Nephron (organoid): ENCODE results near the gene NKX6-2.
"Not testable (repeated sequence)": the region's sequence is repeated elsewhere in the genome, so short reads cannot be mapped to it uniquely, and the experiment has no call there.

ENCODE experiments used
- H3K27ac Mint-ChIP-seq, 3 experiments: 2 replicates each; pipeline ENCODE4 v1.8.0; 2020; ENCODE audit warnings: mixed read lengths in 3 of 3, mild to moderate bottlenecking in 2 of 3, moderate library complexity in 1 of 3
- H3K27me3 Mint-ChIP-seq: 2 replicates; pipeline ENCODE4 v1.8.0; 2021; ENCODE audit warnings: low read depth, mild to moderate bottlenecking, moderate library complexity, mixed read lengths
- H3K36me3 Mint-ChIP-seq: 2 replicates; pipeline ENCODE4 v1.8.0; 2020; ENCODE audit warnings: low read depth, mixed read lengths
- H3K4me1 Mint-ChIP-seq: 2 replicates; pipeline ENCODE4 v1.8.0; 2020; ENCODE audit warnings: mixed read lengths
- H3K4me3 Mint-ChIP-seq, 3 experiments: 2 replicates each; pipeline ENCODE4 v1.8.0; 2020; ENCODE audit warnings: mild to moderate bottlenecking in 3 of 3, mixed read lengths in 3 of 3, moderate library complexity in 2 of 3
- H3K9me3 Mint-ChIP-seq: 2 replicates; pipeline ENCODE4 v1.8.0; 2020; ENCODE audit warnings: mixed read lengths
- TF ChIP-seq, protein P1 (sequence below), 3 experiments: fragments of 200-600 bp; sonication (generic); IDR thresholded peaks; one replicate each; pipeline ENCODE4 v1.5.0; 2021; ENCODE audit warnings: antibody characterized with exemption in 3 of 3; ENCODE audit not compliant: unreplicated experiment in 3 of 3

NKX6-2 gene

DNA sequence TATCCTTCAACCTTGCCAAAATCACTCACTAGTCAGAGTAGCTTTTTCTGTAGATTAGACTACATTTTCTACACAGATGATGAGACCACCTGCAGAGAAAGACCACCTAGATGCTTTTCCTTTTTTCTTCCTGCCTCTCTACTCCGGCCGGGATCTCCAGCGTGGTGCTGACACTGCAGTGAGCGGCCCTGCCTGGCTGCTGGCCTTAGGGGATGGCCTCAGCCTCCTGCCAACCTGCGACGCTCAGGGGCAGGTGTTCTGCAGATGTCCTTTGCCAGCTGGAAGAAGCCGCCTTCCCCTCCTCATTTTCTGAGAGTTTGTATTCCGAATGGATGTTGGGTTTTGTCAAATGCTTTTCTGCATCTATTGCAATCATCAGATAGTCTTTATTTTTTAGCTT, 43.5 kb upstream of the NKX6-2 start:
- no peak overlapping the region for H3K27ac Mint-ChIP-seq
- no peaks in the 10 kb centered on the region for H3K4me1 Mint-ChIP-seq
- H3K9me3 Mint-ChIP-seq = peaks cover 9% of the 10 kb centered on the region
- H3K27me3 Mint-ChIP-seq = peaks cover 63% of the 10 kb centered on the region
- H3K36me3 Mint-ChIP-seq = peaks cover 6% of the 10 kb centered on the region
- TF ChIP-seq, protein P1, sequence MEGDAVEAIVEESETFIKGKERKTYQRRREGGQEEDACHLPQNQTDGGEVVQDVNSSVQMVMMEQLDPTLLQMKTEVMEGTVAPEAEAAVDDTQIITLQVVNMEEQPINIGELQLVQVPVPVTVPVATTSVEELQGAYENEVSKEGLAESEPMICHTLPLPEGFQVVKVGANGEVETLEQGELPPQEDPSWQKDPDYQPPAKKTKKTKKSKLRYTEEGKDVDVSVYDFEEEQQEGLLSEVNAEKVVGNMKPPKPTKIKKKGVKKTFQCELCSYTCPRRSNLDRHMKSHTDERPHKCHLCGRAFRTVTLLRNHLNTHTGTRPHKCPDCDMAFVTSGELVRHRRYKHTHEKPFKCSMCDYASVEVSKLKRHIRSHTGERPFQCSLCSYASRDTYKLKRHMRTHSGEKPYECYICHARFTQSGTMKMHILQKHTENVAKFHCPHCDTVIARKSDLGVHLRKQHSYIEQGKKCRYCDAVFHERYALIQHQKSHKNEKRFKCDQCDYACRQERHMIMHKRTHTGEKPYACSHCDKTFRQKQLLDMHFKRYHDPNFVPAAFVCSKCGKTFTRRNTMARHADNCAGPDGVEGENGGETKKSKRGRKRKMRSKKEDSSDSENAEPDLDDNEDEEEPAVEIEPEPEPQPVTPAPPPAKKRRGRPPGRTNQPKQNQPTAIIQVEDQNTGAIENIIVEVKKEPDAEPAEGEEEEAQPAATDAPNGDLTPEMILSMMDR (IDR thresholded peaks at IDR 0.05; ENCODE audit: unreplicated experiment in 3 of 3) = no peak
- no peak overlapping the region for H3K4me3 Mint-ChIP-seq

DNA sequence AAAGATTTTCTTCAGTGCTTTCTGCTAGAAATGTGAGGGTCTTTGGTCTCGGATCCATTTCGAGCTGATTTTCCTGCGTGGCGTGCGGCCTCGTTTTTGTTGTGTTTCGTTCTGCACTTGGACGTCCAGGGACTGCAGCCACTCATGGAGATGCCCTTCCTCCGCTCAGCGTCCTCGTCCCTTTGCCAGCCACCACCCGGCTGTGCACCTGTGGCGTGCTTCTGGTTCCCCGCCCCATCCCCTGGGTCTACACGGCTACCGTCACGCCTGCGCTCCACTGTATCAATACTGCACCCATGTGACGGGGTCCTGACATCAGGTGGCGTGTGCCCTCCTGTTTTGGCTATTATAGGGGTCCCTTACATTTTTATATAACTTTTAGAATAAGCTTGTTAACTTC, 42.7 kb upstream of the NKX6-2 start:
- no peak overlapping the region for H3K4me3 Mint-ChIP-seq
- TF ChIP-seq, protein P1 (IDR thresholded peaks at IDR 0.05; ENCODE audit: unreplicated experiment in 3 of 3) = no peak
- peaks cover 6% of the 10 kb centered on the region for H3K36me3 Mint-ChIP-seq
- peaks cover 9% of the 10 kb centered on the region for H3K9me3 Mint-ChIP-seq
- H3K27me3 Mint-ChIP-seq = peaks cover 56% of the 10 kb centered on the region
- H3K4me1 Mint-ChIP-seq = no peaks in the 10 kb centered on the region
- no peak overlapping the region for H3K27ac Mint-ChIP-seq

DNA sequence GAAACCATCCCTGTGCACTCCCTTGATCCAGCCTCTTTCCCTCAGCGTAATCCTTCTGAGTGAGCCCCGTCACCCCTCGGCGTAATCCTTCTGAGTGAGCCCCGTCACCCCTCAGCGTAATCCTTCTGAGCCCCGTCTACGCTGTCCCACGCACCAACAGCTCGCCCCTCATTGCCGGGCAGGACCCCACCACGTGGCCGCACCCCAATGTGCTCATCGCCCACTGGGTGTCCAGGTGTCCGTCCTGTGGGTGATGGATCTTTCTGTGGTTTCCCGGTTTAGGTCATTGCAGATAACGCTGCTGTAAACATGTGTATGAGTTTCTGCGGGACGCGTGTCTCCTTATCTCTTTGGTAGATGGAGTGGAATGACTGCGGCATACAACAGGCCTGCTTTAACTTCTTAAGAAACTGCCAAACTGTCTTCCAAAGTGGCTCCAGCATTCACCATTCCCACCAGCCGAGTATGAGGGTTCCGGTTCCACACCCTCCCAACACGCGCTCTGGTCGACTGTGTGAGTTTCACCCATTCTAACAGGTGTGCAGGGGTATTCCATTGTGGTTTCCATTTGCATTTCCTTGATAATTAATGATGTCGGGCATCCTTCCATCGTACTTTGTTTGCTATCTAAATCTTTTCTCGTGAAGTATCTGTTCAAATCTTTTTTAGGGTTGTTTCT, 42.1 kb upstream of the NKX6-2 start:
- Mint-ChIP-seq H3K4me1 (no peaks in the 10 kb centered on the region), H3K4me3 (no peak overlapping the region), H3K27me3 (peaks cover 51% of the 10 kb centered on the region), H3K36me3 (peaks cover 6% of the 10 kb centered on the region), H3K9me3 (peaks cover 9% of the 10 kb centered on the region), H3K27ac (no peak overlapping the region)
- TF ChIP-seq, protein P1 (IDR thresholded peaks at IDR 0.05; ENCODE audit: unreplicated experiment in 3 of 3) = no peak

DNA sequence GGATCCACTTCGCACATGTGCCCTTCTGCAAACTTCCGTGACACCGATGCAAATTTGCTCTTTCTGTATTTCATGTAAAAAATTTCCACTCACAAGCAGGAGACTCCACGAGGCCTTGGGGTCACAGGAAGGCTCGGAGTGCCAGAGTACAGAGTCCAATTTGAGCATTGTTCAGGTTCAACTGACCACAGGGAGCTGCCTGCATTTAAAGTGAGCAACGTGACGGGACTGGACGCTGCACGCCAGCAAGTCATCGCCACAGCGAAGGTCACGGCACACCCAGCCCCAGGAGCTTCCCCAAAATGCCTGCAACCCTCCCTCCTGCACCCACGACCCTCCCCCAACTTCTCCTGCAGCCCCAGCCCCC, 41.5 kb upstream of the NKX6-2 start:
- H3K36me3 Mint-ChIP-seq = peaks cover 6% of the 10 kb centered on the region
- peaks cover 45% of the 10 kb centered on the region for H3K27me3 Mint-ChIP-seq
- peaks cover 9% of the 10 kb centered on the region for H3K9me3 Mint-ChIP-seq
- no peaks in the 10 kb centered on the region for H3K4me1 Mint-ChIP-seq
- TF ChIP-seq, protein P1 (IDR thresholded peaks at IDR 0.05; ENCODE audit: unreplicated experiment in 3 of 3) = no peak
- no peak overlapping the region for H3K4me3 Mint-ChIP-seq
- H3K27ac Mint-ChIP-seq = no peak overlapping the region

DNA sequence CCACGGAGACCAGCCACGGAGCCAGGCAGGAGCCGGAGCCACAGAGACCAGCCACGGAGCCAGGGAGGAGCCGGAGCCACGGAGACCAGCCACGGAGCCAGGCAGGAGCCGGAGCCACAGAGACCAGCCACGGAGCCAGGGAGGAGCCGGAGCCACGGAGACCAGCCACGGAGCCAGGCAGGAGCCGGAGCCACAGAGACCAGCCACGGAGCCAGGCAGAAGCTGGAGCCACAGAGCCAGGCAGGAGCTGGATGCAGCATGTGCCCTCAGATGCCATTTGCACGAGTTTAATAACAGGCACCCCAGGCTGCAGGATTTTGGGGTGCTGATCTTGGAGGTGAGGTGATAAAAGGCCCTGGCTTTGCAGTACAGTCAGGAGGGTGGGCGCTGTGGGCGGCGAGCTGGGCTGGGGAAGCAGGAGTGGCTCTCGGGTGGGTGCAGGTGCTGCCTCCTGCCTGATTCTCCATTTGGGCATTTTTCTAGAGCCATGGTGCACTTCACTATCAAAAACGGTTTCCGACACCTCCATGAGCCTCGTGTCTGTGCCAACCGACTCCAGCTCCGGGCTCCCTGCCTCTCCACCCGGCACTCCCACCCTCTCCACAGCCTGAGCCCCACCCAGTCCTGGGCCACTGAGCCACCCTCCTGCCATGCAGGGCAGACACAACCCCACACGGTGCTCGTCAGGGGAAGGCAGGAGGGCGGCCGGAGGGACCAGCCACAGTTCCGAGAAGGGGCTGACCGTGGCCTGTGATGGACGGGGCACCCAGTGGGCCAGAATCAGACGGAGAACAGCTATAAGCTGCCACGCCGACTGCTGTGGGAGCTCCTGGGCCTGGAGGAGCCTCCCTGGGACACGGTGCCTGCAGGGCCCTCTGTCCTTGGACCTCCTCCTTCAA, 40.8 kb upstream of the NKX6-2 start:
- TF ChIP-seq, protein P1 (IDR thresholded peaks at IDR 0.05; ENCODE audit: unreplicated experiment in 3 of 3) = no peak
- peaks cover 9% of the 10 kb centered on the region for H3K9me3 Mint-ChIP-seq
- H3K4me1 Mint-ChIP-seq = no peaks in the 10 kb centered on the region
- no peak overlapping the region for H3K27ac Mint-ChIP-seq
- no peak overlapping the region for H3K4me3 Mint-ChIP-seq
- peaks cover 39% of the 10 kb centered on the region for H3K27me3 Mint-ChIP-seq
- peaks cover 6% of the 10 kb centered on the region for H3K36me3 Mint-ChIP-seq

DNA sequence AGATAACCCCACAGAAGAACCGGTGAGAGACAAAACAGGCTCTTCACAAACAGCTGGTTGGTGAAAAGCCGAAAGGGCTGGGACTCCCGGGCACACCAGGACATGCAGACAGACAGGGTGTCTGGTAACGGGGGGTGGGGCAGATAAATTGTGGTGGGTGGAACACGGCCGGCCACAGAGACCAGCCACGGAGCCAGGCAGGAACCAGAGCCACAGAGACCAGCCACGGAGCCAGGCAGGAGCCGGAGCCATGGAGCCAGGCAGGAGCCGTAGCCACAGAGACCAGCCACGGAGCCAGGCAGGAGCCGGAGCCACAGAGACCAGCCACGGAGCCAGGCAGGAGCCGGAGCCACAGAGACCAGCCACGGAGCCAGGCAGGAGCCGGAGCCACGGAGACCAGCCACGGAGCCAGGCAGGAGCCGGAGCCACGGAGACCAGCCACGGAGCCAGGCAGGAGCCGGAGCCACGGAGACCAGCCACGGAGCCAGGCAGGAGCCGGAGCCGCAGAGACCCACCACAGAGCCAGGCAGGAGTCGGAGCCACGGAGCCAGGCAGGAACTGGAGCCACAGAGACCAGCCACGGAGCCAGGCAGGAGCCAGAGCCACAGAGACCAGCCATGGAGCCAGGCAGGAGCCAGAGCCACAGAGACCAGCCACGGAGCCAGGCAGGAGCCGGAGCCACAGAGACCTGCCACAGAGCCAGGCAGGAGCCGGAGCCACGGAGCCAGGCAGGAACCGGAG, 40.0 kb upstream of the NKX6-2 start:
- not testable (repeated sequence) for H3K4me1 Mint-ChIP-seq, H3K36me3 Mint-ChIP-seq, H3K4me3 Mint-ChIP-seq, H3K27ac Mint-ChIP-seq, H3K9me3 Mint-ChIP-seq
- peaks cover 31% of the 10 kb centered on the region for H3K27me3 Mint-ChIP-seq
